GM21825 (cell line): ENCODE data around the gene TSPEAR.
"Not testable (repeated sequence)": the region's sequence is repeated elsewhere in the genome, so short reads cannot be mapped to it uniquely, and the experiment has no call there.

Source experiments
- ATAC-seq: cut with Tn5 transposase; IDR thresholded peaks from one replicate; pipeline ENCODE4 v1.9.1; 2021; ENCODE audit warnings: mild to moderate bottlenecking, moderate library complexity; ENCODE audit not compliant: unreplicated experiment

Gene TSPEAR

GRCh38 chr21:44479556-44480199 lies 231.7 kb downstream of the TSPEAR start:
- not testable (repeated sequence) for ATAC-seq

GRCh38 chr21:44478801-44479167 lies 232.6 kb downstream of the TSPEAR start:
- ATAC-seq = no peak

DNA sequence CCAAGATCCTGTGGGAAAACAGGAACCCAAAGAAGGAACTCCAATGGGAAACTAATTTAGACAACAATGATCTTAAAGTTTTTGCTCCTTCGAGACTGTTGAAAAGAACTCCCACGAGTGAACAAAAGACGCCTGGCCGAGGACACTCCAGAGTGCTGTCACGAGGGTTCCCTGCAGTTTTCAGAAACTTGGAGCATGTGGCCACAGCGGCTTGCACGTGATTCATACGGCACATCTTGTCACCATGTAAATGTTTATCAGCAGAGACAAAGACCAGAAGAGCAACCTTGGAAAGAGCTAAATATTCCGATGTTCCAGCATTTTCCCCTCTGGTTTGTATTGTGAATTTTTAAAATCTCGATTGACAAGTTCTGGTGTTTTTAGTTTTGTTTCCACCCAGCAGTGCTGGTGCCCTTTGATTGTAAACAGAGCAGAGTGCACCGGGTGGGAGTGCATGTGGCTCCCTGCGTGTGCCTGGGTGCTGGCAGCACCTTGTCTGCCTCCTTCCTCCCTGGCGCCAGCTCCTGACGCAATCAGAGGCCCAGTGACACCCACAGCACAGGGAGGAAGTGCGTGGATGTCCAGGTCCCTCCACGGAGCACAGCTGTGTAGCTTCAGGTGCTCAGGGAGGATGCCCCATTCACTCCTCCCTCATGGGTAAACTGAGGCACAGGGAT lies 233.1 kb downstream of the TSPEAR start:
- ATAC-seq = no peak

DNA sequence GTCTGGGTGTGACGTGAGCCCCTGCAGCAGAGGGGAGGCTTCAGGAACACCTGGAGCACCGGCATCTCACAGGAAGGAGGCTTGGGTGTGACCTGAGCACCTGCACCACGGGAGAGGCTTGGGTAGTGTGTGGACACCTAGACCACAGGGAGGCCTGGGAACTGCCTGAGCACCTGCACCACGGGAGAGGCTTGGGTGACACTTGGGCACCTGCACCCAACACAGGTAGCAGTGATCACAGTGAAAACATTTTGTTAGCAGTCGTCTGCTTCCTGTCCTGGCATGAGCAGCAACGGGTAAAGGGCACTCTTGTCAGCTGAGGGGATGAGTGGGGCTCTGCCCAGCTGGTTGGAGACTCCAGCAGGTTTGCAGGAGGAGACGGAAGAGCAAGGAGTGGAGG lies 233.7 kb downstream of the TSPEAR start:
- no peak for ATAC-seq

- ATAC-seq = no peak
Measured at GRCh38 chr21:44477131-44477530, 234.2 kb downstream of the TSPEAR start.

GRCh38 chr21:44475266-44475845 lies 236.0 kb downstream of the TSPEAR start:
- no peak for ATAC-seq

- ATAC-seq = no peak
Measured at GRCh38 chr21:44473915-44474555, 237.3 kb downstream of the TSPEAR start.

DNA sequence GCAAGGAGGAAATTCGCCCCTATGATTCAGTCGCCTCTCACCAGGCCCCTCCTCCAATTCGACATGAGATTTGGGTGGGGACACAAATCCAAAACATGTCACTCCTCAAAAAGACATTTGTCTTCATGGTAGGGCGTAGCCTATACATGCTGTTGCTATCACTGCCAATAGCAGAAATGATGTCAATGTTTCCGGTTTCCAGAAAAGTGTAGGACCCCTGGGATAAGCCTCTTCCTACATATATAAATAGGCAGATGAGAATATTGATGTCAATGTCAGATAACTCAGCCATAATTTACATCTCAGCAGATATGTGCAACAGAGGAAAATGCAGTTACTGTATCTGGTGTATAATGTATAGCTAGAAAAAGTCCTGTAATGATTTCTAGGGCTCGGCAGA lies 239.4 kb downstream of the TSPEAR start:
- no peak for ATAC-seq

GRCh38 chr21:44471341-44471740 lies 240.0 kb downstream of the TSPEAR start:
- no peak for ATAC-seq

- ATAC-seq = no peak
Measured at GRCh38 chr21:44467859-44468195, 243.5 kb downstream of the TSPEAR start.

DNA sequence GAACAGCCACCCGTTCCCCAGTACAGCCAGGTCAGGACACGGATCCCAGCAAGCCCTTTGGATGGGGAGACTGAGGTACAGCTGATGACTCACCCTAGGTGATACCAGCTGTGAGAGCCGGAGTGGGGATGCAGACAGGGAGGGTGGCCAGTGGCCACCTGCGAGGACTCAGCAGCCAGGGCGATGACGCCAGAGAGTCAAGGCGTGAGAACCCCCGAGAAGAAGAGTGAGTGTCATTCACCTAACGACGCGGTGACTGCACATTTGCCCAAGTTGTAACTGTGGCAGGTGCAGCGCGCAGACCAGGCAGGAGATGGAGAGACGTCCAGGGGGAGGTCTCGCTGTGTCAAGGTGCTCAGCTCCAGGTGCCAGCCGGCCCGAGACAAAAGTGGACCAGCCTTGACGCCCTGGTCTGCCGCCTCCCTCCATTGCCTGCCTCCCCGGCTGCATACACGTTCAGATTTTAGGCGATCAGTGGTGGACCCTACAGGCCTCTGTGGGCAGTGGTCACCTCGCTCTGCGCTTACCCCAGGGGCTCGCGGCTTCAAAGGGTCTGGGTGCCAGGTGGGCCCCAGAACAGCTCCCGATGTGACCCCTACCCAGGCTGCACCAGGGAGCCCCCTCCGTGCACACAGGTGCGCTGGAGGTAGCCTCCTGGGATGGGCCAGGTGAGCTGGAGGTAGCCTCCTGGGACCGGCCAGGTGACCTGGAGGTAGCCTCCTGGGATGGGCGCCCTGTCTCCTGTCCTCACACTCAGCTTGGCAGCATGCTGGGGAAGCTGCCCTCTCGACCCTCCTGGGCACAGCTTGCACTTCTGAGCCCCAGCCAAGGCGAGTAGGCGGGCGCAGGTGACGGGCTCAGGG lies 244.1 kb downstream of the TSPEAR start:
- ATAC-seq = no peak

- no peak for ATAC-seq
Measured at GRCh38 chr21:44466351-44466954, 244.9 kb downstream of the TSPEAR start.

- ATAC-seq = no peak
Measured at GRCh38 chr21:44464351-44464750, 247.0 kb downstream of the TSPEAR start.

DNA sequence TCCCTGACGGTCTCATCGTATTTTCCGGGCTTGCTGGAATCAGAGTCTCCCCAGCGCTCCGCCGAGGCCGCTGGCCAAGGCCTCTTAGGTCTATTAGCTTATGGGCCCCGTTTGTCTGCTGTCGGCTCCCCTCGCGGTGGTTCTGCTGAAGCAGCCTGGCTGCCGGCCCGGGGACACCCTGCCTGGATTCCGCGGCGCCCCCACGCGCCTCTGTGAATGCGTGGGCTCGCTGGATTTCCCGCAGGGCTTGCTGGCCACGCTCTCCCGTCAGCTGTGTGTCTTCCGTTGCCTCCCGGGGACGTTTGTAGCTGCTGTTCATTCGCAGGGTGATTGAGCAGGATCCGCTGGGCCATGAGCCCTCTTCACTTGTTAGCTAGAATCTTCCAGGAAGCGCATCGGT lies 247.6 kb downstream of the TSPEAR start:
- no peak for ATAC-seq

- ATAC-seq = no peak
Measured at GRCh38 chr21:44462834-44463200, 248.6 kb downstream of the TSPEAR start.

DNA sequence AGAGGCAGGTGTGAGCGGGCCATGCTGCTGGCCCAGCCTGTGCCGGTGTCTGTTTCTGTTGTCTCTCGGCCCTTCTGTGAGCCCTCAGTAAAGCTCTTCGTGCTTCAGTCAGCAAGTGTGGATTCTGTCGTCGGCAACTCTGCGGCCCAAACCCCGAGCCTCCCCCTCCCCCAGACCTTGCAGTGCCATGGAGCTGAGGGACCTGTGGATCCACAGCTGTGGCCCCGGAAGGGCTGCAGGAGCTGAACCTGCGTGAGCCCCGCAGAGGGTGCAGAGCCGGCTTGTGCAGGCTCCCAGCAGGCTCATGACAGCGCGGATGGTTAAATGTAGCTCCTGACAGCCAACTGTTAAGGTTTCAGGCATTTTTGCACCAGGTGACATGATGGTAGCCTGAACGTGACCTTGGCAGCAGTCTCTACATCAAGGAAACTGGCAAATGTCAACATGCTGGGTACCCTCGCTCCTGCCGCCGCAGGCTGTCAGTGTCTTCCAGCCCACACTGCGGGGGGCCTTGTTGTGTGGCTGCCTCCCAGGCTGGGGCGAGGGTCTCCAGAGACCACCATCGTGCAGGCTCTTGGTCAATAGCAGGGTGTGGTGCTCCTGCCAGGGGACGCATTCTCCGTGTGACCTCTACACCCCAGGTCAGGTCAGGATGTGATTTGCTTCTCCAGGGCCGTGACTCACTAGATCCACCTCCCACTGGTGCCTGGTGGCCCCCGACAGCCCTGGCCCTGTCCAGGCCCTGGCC lies 249.1 kb downstream of the TSPEAR start:
- no peak for ATAC-seq

GRCh38 chr21:44461464-44462001 lies 249.8 kb downstream of the TSPEAR start:
- no peak for ATAC-seq

DNA sequence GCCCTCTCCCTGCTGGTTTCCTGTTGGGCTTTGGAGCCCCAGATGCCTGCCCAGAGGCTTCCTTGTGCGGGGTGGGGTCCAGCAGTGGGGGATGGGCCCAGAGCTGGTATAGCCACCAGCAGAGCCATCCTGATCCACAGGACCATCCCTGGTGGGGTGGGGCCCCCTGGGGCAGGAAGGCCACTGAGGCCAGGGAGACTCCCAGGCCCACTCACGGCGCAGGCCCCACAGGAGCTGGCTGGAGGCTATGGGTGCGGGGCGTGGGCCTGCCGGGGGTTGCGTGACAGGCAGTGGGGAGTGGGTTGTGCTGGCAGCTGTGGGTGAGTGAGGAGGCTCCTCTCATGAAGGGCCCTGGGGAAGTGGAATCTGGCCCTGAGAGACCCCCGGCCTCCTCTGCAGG lies 250.4 kb downstream of the TSPEAR start:
- ATAC-seq = no peak

GRCh38 chr21:44460441-44460755 lies 251.0 kb downstream of the TSPEAR start:
- ATAC-seq = no peak
